ENCODE measurements around the gene KCNH5.

- TF ChIP-seq CTCF (IDR thresholded peaks at IDR 0.05) (no peak), POLR2A (IDR thresholded peaks at IDR 0.05) (no peak), POLR2AphosphoS5 (IDR thresholded peaks at IDR 0.05) (no peak)
Observed at GRCh38 chr14:63011623-63012022, 33.6 kb downstream of the KCNH5 start.

All from prostate gland (tissue), 2 donors.